Suprapubic skin (tissue), 4 donors: Measurements from ENCODE around the gene CROCC2.

Experiments used
- CTCF ChIP-seq, 2 donors: fragments of 200-600 bp in 1 of 2; fragments of 450-650 bp in 1 of 2; sonication (generic) in 1 of 2; IDR thresholded peaks; one replicate each; pipeline ENCODE4 v1.5.1; 2016 to 2019; ENCODE audit warnings: antibody characterized with exemption in 2 of 2, mild to moderate bottlenecking in 1 of 2, moderate library complexity in 1 of 2
- EP300 ChIP-seq: sonication (generic); formaldehyde crosslinking; IDR thresholded peaks from one replicate; pipeline ENCODE4 v1.6.1; 2017; ENCODE audit warnings: antibody characterized with exemption
- POLR2A ChIP-seq, 2 donors: fragments of 450-650 bp; IDR thresholded peaks; one replicate each; pipeline ENCODE4 v1.6.1; 2017; ENCODE audit warnings: antibody characterized with exemption in 2 of 2, mild to moderate bottlenecking in 2 of 2, moderate library complexity in 2 of 2
- POLR2AphosphoS5 ChIP-seq, 3 donors: sonication (generic); formaldehyde crosslinking; IDR thresholded peaks; one replicate each; pipeline ENCODE4 v1.6.1; 2017; ENCODE audit warnings: antibody characterized with exemption in 3 of 3

GRCh38 chr2:240992572-240993291 is 86.6 kb downstream of the CROCC2 start:
- TF ChIP-seq POLR2AphosphoS5 (IDR thresholded peaks at IDR 0.05) (no peak), CTCF (IDR thresholded peaks at IDR 0.05) (no peak), EP300 (no peak), POLR2A (IDR thresholded peaks at IDR 0.05) (no peak)
